HUES48 (cell line): ENCODE results near the gene MARCHF9.

Source experiments
- H3K27ac ChIP-seq: one replicate; pipeline ENCODE4 v1.7.0; 2013; ENCODE audit warnings: low read depth, low read length, inconsistent platforms
- H3K27me3 ChIP-seq: 2 replicates; pipeline ENCODE4 v1.6.1; 2013; ENCODE audit warnings: mild to moderate bottlenecking, low read length; ENCODE audit not compliant: control insufficient read depth, insufficient read depth
- H3K36me3 ChIP-seq: 2 replicates; pipeline ENCODE4 v1.6.1; 2013; ENCODE audit warnings: low read length; ENCODE audit not compliant: control insufficient read depth, insufficient read depth
- H3K4me1 ChIP-seq: 2 replicates; pipeline ENCODE4 v1.6.1; 2013; ENCODE audit warnings: mild to moderate bottlenecking, low read length; ENCODE audit not compliant: control insufficient read depth, insufficient read depth
- H3K4me3 ChIP-seq: 2 replicates; pipeline ENCODE4 v1.5.1; 2013; ENCODE audit warnings: mild to moderate bottlenecking, low read depth, low read length
- H3K9ac ChIP-seq: 2 replicates; pipeline ENCODE4 v1.6.1; 2013; ENCODE audit warnings: mild to moderate bottlenecking, low read depth, low read length, moderate library complexity
- H3K9me3 ChIP-seq: 2 replicates; pipeline ENCODE4 v1.6.1; 2013; ENCODE audit warnings: low read length; ENCODE audit not compliant: control insufficient read depth, insufficient read depth

Gene MARCHF9

GRCh38 chr12:57725851-57726150, 29.1 kb upstream of the MARCHF9 start:
- H3K9ac ChIP-seq: no peak overlapping the region
- peaks cover 3% of the 10 kb centered on the region; the same call in 1 of the 2 replicates for H3K36me3 ChIP-seq
- H3K27ac ChIP-seq: no peak overlapping the region
- no peaks in the 10 kb centered on the region for H3K4me1 ChIP-seq
- peak overlapping the region; percentile 66 for H3K4me3 ChIP-seq
- no peaks in the 10 kb centered on the region for H3K9me3 ChIP-seq
- peaks cover 67% of the 10 kb centered on the region for H3K27me3 ChIP-seq

DNA sequence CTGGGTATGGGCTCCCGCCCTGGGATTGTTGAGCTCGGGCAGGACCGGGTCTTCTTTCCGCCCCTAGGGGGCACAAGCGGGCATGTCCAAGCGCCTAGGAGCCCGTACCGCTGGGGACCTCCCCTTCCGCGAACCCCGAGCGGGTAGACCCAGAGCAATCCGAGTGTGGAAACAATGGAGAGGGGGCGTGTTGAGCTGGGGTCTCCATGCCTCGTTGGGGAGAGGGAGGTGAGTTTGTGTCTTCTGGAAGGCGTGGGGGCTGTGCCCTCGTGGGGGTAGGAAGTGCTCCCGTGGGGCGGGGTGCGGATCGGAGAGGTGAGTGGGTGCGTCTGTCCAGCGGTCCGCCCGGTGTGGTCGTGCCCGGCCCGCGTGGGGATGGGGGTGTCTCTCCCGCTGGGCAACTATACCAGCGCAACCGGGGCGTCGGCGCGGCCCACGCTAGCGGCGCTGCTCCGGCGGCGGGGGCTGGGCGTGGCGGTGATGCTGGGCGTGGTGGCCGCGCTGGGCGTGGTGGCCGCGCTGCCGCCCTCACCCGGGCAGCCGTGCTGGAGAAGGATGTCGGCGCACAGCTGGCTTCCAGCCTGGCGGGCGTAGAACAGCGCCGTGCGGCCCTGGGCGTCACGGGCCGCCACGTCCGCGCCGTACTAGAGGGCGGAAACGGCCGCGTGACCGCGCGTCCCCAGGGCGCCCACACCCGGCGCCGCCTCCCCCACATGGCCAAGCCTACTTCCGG, 28.6 kb upstream of the MARCHF9 start:
- H3K4me3 ChIP-seq: peak overlapping the region; percentile 66
- no peak overlapping the region for H3K9ac ChIP-seq
- H3K4me1 ChIP-seq: no peaks in the 10 kb centered on the region
- no peak overlapping the region for H3K27ac ChIP-seq
- peaks cover 72% of the 10 kb centered on the region for H3K27me3 ChIP-seq
- H3K36me3 ChIP-seq: no peaks in the 10 kb centered on the region
- H3K9me3 ChIP-seq: no peaks in the 10 kb centered on the region

GRCh38 chr12:57726884-57727757, 27.8 kb upstream of the MARCHF9 start:
- Histone ChIP-seq H3K36me3 (no peaks in the 10 kb centered on the region), H3K27me3 (peaks cover 80% of the 10 kb centered on the region), H3K9ac (no peak overlapping the region), H3K4me1 (no peaks in the 10 kb centered on the region), H3K27ac (no peak overlapping the region), H3K9me3 (no peaks in the 10 kb centered on the region), H3K4me3 (peak overlapping the region; percentile 66)

GRCh38 chr12:57727758-57728395, 27.0 kb upstream of the MARCHF9 start:
- Histone ChIP-seq H3K9ac (no peak overlapping the region), H3K4me3 (peak overlapping the region; percentile 66; the same call in 1 of the 2 replicates), H3K9me3 (no peaks in the 10 kb centered on the region)

GRCh38 chr12:57729321-57729844, 25.5 kb upstream of the MARCHF9 start:
- no peak overlapping the region for H3K27ac ChIP-seq
- H3K4me3 ChIP-seq: no peak overlapping the region
- H3K9ac ChIP-seq: no peak overlapping the region
- no peaks in the 10 kb centered on the region for H3K4me1 ChIP-seq
- no peaks in the 10 kb centered on the region for H3K9me3 ChIP-seq
- H3K36me3 ChIP-seq: no peaks in the 10 kb centered on the region
- peaks cover 95% of the 10 kb centered on the region for H3K27me3 ChIP-seq

More at GRCh38 chr12:57727758-57728395, 27.0 kb upstream of the MARCHF9 start:
- H3K27ac ChIP-seq: no peak overlapping the region
- no peaks in the 10 kb centered on the region for H3K4me1 ChIP-seq
- peaks cover 88% of the 10 kb centered on the region for H3K27me3 ChIP-seq
- H3K36me3 ChIP-seq: no peaks in the 10 kb centered on the region

GRCh38 chr12:57730336-57731067, 24.4 kb upstream of the MARCHF9 start:
- H3K27ac ChIP-seq: no peak overlapping the region
- H3K9me3 ChIP-seq: no peaks in the 10 kb centered on the region
- H3K9ac ChIP-seq: no peak overlapping the region
- H3K4me3 ChIP-seq: no peak overlapping the region
- peaks cover 1% of the 10 kb centered on the region for H3K4me1 ChIP-seq
- peaks cover 95% of the 10 kb centered on the region for H3K27me3 ChIP-seq
- no peaks in the 10 kb centered on the region for H3K36me3 ChIP-seq

DNA sequence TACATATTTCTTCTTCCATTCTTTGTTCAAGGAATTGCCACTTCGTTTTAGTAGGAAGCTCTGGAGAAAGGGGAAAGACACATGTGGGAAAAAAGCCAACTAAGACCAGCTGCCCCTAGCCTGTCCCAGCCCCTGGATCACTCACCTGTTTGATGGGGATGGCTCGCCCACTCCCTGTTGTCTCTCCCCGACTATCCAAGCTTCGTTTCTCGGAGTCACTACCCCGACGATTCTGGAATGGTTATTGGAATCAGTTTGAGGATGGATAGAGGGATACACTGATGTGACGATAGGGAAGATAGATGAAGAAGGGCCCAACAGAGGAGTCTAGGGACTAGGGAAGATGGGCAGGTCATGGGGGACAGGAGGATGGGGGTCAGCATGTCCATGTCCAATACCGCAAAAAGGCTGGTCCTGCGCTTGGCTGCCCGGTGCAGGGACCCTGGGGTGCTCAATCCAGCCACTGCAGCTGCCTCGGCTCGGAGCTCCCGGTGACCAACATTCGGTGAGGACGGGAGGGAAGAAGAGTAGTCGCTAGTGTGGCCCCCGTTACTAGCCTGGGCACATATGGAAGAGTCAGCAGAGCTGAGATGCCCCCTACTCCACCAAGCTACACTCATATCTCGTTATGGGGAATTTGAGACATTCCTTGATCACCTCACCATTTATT, 23.4 kb upstream of the MARCHF9 start:
- H3K9me3 ChIP-seq: no peaks in the 10 kb centered on the region
- H3K36me3 ChIP-seq: no peaks in the 10 kb centered on the region
- H3K27me3 ChIP-seq: peaks cover 98% of the 10 kb centered on the region
- no peak overlapping the region for H3K4me3 ChIP-seq
- peaks cover 6% of the 10 kb centered on the region for H3K4me1 ChIP-seq
- H3K9ac ChIP-seq: no peak overlapping the region
- no peak overlapping the region for H3K27ac ChIP-seq

DNA sequence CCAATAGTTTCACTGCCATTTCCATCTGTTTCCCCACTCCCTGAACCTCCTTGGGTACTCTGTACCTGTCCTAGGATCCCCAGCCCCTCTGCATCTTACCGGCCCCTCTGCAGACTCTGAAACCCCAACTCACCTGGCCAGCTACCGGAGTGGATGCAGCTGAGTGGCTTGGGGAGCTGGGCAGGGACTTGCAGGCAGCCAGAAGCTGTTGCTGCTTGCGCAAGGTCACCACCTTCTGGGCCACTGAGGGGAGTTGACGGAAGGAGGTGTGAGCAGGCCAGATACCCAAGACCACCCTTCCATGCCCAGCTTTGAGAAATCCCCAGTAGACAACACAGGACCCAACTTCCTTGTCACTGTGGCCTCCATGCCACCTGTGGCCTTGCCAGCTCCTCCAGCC, 22.6 kb upstream of the MARCHF9 start:
- no peak overlapping the region for H3K4me3 ChIP-seq
- no peak overlapping the region for H3K9ac ChIP-seq
- no peaks in the 10 kb centered on the region for H3K36me3 ChIP-seq
- peaks cover 9% of the 10 kb centered on the region for H3K4me1 ChIP-seq
- H3K27me3 ChIP-seq: peaks cover 98% of the 10 kb centered on the region
- H3K27ac ChIP-seq: no peak overlapping the region
- no peaks in the 10 kb centered on the region for H3K9me3 ChIP-seq

GRCh38 chr12:57732726-57733593, 21.9 kb upstream of the MARCHF9 start:
- no peaks in the 10 kb centered on the region for H3K36me3 ChIP-seq
- no peak overlapping the region for H3K4me3 ChIP-seq
- H3K9me3 ChIP-seq: no peaks in the 10 kb centered on the region
- no peak overlapping the region for H3K27ac ChIP-seq
- H3K4me1 ChIP-seq: peaks cover 9% of the 10 kb centered on the region
- H3K27me3 ChIP-seq: peaks cover 98% of the 10 kb centered on the region
- H3K9ac ChIP-seq: no peak overlapping the region
